ENCODE measurements around the gene VSIG10L. TPM values are rescaled to one million over a fixed set of nuclear protein-coding genes. Genes with fewer than 3 reads are reported as not detected.
A peak's percentile ranks its signal among the peaks of the same experiment; 100 is the strongest.

VSIG10L gene
- total RNA-seq, 1 donor from 2014 or later = 0.65 TPM

DNA sequence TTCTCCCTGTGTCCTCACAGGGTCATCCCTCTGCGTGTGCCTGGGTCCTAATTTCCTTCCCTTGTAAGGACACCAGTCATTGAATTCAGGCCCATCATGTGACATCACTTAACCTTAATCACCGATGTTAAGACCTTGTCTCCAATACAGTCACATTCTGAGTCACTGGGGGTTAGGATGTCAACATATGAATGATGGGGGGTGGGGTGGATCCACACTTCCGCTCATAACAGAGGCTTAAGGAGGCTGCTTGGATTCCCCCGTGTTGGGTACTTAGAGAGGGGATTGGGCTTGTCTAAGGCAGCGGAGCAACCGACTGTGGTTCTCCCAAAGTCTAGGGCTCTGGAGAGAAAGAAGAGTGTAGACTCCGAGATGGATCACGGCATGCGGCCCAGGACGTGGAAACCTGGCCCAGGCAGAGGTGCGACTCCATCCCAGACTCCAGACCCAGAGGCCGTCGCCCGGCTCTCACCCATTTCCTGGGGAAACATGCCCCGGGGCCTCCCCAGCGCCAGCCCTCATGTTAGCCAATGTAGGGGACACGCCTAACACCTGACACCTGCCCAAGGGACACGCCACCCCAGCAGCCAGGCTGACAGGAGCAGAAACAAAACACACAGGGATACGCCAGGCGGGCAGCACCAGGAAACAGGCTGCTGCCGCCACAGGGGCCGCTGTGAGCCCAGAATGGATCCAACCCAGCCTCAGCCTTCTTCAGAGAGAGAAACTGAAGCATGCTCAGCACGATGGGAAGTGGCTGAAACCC is 47.5 kb downstream of the VSIG10L start:
- ATAC-seq (ENCODE audit: poor library complexity) = no peak

DNA sequence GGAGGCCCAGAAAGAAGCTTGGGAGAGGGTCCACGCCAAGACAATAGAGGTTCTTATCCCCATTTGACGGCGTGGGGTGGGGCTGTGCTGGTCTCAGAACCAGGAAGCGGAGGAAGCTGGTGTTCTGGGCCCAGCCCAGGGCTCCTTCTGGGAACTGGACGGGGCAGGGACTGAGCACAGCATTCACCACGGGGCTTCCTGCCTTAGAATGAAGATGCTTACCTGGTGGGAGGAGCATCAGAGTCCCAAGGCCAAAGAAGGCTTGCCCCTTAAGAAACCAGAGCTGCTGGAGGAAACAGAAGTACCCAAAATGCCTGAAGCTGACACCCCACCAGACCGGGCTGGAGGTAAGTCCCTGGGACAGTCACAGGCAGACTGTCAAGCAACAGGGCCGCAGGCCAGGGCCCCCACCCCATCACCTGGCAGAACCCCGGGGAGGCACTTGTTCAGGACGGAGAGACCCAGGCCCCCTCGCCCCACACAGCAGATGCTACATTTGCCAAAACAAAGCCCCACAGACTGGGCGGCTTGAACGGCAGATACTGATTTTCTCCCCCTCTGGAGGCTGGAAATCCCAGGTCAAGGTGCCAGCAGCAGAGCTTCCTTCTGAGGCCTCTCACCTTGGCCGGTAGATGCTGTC is 48.2 kb downstream of the VSIG10L start:
- intact Hi-C loops (cut with DNase I) = no loop called here
- DNase-seq (no peak), ATAC-seq (ENCODE audit: poor library complexity) (no peak)

More for the DNA sequence above, 47.5 kb downstream of the VSIG10L start:
- intact Hi-C loops (cut with DNase I) = no loop called here
- DNase-seq = no peak

DNA sequence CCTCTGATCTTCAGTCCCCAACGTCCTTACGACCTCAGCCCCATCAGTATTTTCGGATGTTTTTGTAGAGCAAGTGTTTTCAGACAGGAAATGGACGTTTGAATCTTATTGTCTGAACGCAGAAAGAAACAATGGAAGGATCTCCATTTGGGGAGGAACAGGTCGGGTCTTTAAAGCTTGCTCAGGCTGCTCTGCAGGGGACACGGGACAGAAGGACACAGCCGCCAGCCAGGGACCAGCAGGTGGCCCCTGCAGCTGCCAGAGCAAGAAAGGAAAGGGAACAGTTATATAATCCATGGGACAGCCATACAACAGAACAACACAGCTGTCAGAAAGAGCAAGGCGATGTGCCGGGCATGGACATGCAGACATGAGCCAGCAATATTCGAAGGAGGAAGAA is 49.0 kb downstream of the VSIG10L start:
- DNase-seq = no peak
- intact Hi-C loops (cut with DNase I) = no loop called here
- peak; percentile 88 for ATAC-seq (ENCODE audit: poor library complexity)

DNA sequence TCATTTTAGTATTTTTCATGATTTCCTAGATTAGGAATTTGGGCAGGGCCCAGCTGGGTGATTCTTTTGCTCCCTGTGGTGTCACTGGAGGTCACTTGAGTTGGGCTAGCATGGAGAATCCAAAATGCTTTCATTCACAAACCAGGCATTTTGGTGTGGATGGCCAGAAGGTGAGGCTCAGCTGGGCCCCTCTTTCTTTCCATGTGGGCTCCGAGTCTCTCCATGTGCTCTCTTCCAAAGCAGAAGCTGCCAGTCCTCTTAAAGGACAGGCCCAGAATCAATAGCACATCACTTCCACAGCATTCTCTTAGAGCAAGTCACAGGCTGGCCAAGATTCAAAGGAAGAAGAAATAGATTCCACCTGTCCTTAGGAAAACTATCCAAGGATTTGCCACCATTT is 52.3 kb downstream of the VSIG10L start:
- intact Hi-C loops (cut with DNase I) = no loop called here
- ATAC-seq (ENCODE audit: poor library complexity) (no peak), DNase-seq (no peak)

DNA sequence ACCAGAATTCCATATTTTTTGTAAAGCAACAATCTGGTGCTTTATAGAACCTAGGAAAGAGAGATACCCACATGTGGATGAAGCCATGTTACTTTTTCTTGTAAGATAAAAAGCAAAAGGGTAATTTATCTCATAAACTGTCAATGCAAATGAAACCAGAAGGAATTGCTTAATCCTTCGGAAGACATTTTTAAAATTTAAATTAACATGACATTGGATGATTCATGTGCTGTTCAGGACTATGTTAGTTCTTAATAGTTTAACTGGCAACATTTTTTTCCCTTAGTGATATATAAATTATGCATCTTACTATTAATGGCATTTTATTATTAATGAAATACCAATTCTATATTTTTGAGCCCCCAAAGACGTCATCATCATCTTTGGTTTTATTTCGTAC is 56.3 kb downstream of the VSIG10L start:
- intact Hi-C loops (cut with DNase I) = no loop called here
- DNase-seq = no peak
- ATAC-seq (ENCODE audit: poor library complexity) = no peak

DNA sequence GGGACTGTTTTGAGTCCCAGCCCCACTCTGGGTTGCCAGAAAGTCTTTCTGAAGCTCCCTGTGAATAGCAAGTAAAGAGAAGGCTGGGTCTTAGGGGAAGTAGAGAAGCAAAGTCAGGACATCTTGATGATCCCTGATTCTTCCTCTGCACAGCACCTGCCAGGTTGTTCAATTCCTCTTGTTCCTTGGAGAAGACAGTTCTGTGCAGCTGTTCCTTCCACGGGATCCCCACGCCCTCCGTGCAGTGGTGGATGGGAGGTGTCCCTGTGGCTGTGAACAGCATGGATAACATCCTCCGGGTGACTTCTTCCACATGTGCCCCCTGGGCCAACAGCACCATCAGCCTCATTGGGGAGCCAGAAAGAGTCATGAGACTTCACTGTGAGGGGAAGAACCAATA is 59.6 kb downstream of the VSIG10L start:
- DNase-seq = no peak
- no peak for ATAC-seq (ENCODE audit: poor library complexity)
- intact Hi-C loops (cut with DNase I) = no loop called here

Other genes starting within 250 kb of the VSIG10L start
- 4.9 TPM for gene CTU1, start 233.7 kb downstream of the VSIG10L start, total RNA-seq
- gene SIGLEC9, start 217.2 kb downstream of the VSIG10L start, total RNA-seq = 1.7 TPM
- gene SIGLEC7, start 199.8 kb downstream of the VSIG10L start, total RNA-seq = 0.97 TPM
- 7.0 TPM for gene CD33, start 117.1 kb downstream of the VSIG10L start, total RNA-seq
- gene SIGLECL1, start 91.1 kb downstream of the VSIG10L start, total RNA-seq = not detected
- gene IGLON5, start 30.5 kb downstream of the VSIG10L start, total RNA-seq = not detected
- gene ETFB, start 24.2 kb upstream of the VSIG10L start, total RNA-seq = 530 TPM
- 0.46 TPM for gene CLDND2, start 26.9 kb upstream of the VSIG10L start, total RNA-seq
- 2.3 TPM for gene NKG7, start 30.5 kb upstream of the VSIG10L start, total RNA-seq
- gene LIM2, start 45.8 kb upstream of the VSIG10L start, total RNA-seq = not detected
- gene C19orf84, start 48.5 kb upstream of the VSIG10L start, total RNA-seq = not detected
- 0.19 TPM for gene SIGLEC10, start 75.5 kb upstream of the VSIG10L start, total RNA-seq
- 0.13 TPM for gene SIGLEC8, start 116.3 kb upstream of the VSIG10L start, total RNA-seq
- not detected for gene CEACAM18, start 136.4 kb upstream of the VSIG10L start, total RNA-seq
- not detected for gene SIGLEC12, start 159.7 kb upstream of the VSIG10L start, total RNA-seq
- gene SIGLEC6, start 189.5 kb upstream of the VSIG10L start, total RNA-seq = 0.16 TPM
- 6.5 TPM for gene ZNF175, start 229.1 kb upstream of the VSIG10L start, total RNA-seq